ENCODE data around the gene CNTNAP2.

The CNTNAP2 gene

GRCh38 chr7:148435715-148436114 is 2319.1 kb downstream of the CNTNAP2 start:
- H3K36me3 ChIP-seq (ENCODE audit: insufficient read depth, low read length): no peaks in the 10 kb centered on the region
- H3K27me3 ChIP-seq (ENCODE audit: insufficient read depth, low read length, poor library complexity): peaks cover 12% of the 10 kb centered on the region
- no peaks in the 10 kb centered on the region for H3K79me2 ChIP-seq (ENCODE audit: insufficient read depth, low read length)
- no peak overlapping the region for H3K4me3 ChIP-seq (ENCODE audit: low read depth in 1 of 2, low read length in 2 of 2)
- H3K27ac ChIP-seq (ENCODE audit: low read length): no peak overlapping the region
- H3K4me2 ChIP-seq (ENCODE audit: insufficient read depth, low read length): no peak overlapping the region
- H3K9me3 ChIP-seq (ENCODE audit: insufficient read depth, low read length, severe bottlenecking): no peaks in the 10 kb centered on the region
- H3K4me1 ChIP-seq (ENCODE audit: insufficient read depth, low read length): no peaks in the 10 kb centered on the region
- TF ChIP-seq CTCF (IDR thresholded peaks at IDR 0.05; ENCODE audit: borderline replicate concordance, extremely low read depth, low read length, poor library complexity, severe bottlenecking) (no peak), EZH2 (IDR thresholded peaks at IDR 0.05; ENCODE audit: borderline replicate concordance, low read depth, low read length, severe bottlenecking) (no peak)
- DNase-seq (no peak), ATAC-seq (ENCODE audit: insufficient read depth, low read depth) (no peak)
- H3K9ac ChIP-seq (ENCODE audit: low read depth, low read length): no peak overlapping the region
- no peak overlapping the region for H2AFZ ChIP-seq (ENCODE audit: low read depth, low read length)
- H4K20me1 ChIP-seq (ENCODE audit: insufficient read depth, low read length): no peaks in the 10 kb centered on the region

- no peak overlapping the region for H3K9ac ChIP-seq (ENCODE audit: low read depth, low read length)
- H3K27ac ChIP-seq (ENCODE audit: low read length): no peak overlapping the region
- H3K79me2 ChIP-seq (ENCODE audit: insufficient read depth, low read length): no peaks in the 10 kb centered on the region
- no peak overlapping the region for H2AFZ ChIP-seq (ENCODE audit: low read depth, low read length)
- H4K20me1 ChIP-seq (ENCODE audit: insufficient read depth, low read length): no peaks in the 10 kb centered on the region
- peaks cover 12% of the 10 kb centered on the region for H3K27me3 ChIP-seq (ENCODE audit: insufficient read depth, low read length, poor library complexity)
- no peaks in the 10 kb centered on the region for H3K9me3 ChIP-seq (ENCODE audit: insufficient read depth, low read length, severe bottlenecking)
- ATAC-seq (ENCODE audit: insufficient read depth, low read depth) (no peak), DNase-seq (no peak)
- TF ChIP-seq CTCF (IDR thresholded peaks at IDR 0.05; ENCODE audit: borderline replicate concordance, extremely low read depth, low read length, poor library complexity, severe bottlenecking) (no peak), EZH2 (IDR thresholded peaks at IDR 0.05; ENCODE audit: borderline replicate concordance, low read depth, low read length, severe bottlenecking) (no peak)
- H3K36me3 ChIP-seq (ENCODE audit: insufficient read depth, low read length): no peaks in the 10 kb centered on the region
- H3K4me1 ChIP-seq (ENCODE audit: insufficient read depth, low read length): no peaks in the 10 kb centered on the region
- no peak overlapping the region for H3K4me3 ChIP-seq (ENCODE audit: low read depth in 1 of 2, low read length in 2 of 2)
- H3K4me2 ChIP-seq (ENCODE audit: insufficient read depth, low read length): no peak overlapping the region
These were observed 2319.5 kb downstream of the CNTNAP2 start for GRCh38 chr7:148436135-148436534.

GRCh38 chr7:148436571-148436970 is 2320.0 kb downstream of the CNTNAP2 start:
- no peaks in the 10 kb centered on the region for H3K4me1 ChIP-seq (ENCODE audit: insufficient read depth, low read length)
- DNase-seq (no peak), ATAC-seq (ENCODE audit: insufficient read depth, low read depth) (no peak)
- no peak overlapping the region for H3K4me3 ChIP-seq (ENCODE audit: low read depth in 1 of 2, low read length in 2 of 2)
- no peaks in the 10 kb centered on the region for H3K9me3 ChIP-seq (ENCODE audit: insufficient read depth, low read length, severe bottlenecking)
- no peaks in the 10 kb centered on the region for H4K20me1 ChIP-seq (ENCODE audit: insufficient read depth, low read length)
- no peaks in the 10 kb centered on the region for H3K36me3 ChIP-seq (ENCODE audit: insufficient read depth, low read length)
- no peaks in the 10 kb centered on the region for H3K79me2 ChIP-seq (ENCODE audit: insufficient read depth, low read length)
- no peak overlapping the region for H3K27ac ChIP-seq (ENCODE audit: low read length)
- no peak overlapping the region for H3K4me2 ChIP-seq (ENCODE audit: insufficient read depth, low read length)
- no peak overlapping the region; the same call in 1 of the 2 replicates for H2AFZ ChIP-seq (ENCODE audit: low read depth, low read length)
- no peak overlapping the region for H3K9ac ChIP-seq (ENCODE audit: low read depth, low read length)
- TF ChIP-seq EZH2 (IDR thresholded peaks at IDR 0.05; ENCODE audit: borderline replicate concordance, low read depth, low read length, severe bottlenecking) (no peak), CTCF (IDR thresholded peaks at IDR 0.05; ENCODE audit: borderline replicate concordance, extremely low read depth, low read length, poor library complexity, severe bottlenecking) (no peak)
- H3K27me3 ChIP-seq (ENCODE audit: insufficient read depth, low read length, poor library complexity): peaks cover 12% of the 10 kb centered on the region

GRCh38 chr7:148437043-148437442 is 2320.4 kb downstream of the CNTNAP2 start:
- no peak overlapping the region for H3K4me2 ChIP-seq (ENCODE audit: insufficient read depth, low read length)

More at GRCh38 chr7:148437043-148437442, 2320.4 kb downstream of the CNTNAP2 start:
- ATAC-seq (ENCODE audit: insufficient read depth, low read depth) (no peak), DNase-seq (no peak)
- no peaks in the 10 kb centered on the region for H3K4me1 ChIP-seq (ENCODE audit: insufficient read depth, low read length)
- no peaks in the 10 kb centered on the region for H3K79me2 ChIP-seq (ENCODE audit: insufficient read depth, low read length)
- no peaks in the 10 kb centered on the region for H4K20me1 ChIP-seq (ENCODE audit: insufficient read depth, low read length)
- peaks cover 12% of the 10 kb centered on the region for H3K27me3 ChIP-seq (ENCODE audit: insufficient read depth, low read length, poor library complexity)
- no peaks in the 10 kb centered on the region for H3K9me3 ChIP-seq (ENCODE audit: insufficient read depth, low read length, severe bottlenecking)
- no peak overlapping the region for H3K9ac ChIP-seq (ENCODE audit: low read depth, low read length)
- H3K36me3 ChIP-seq (ENCODE audit: insufficient read depth, low read length): no peaks in the 10 kb centered on the region
- H3K27ac ChIP-seq (ENCODE audit: low read length): no peak overlapping the region
- TF ChIP-seq EZH2 (IDR thresholded peaks at IDR 0.05; ENCODE audit: borderline replicate concordance, low read depth, low read length, severe bottlenecking): no peak
- no peak overlapping the region for H2AFZ ChIP-seq (ENCODE audit: low read depth, low read length)
- no peak overlapping the region for H3K4me3 ChIP-seq (ENCODE audit: low read depth in 1 of 2, low read length in 2 of 2)
